Heart right ventricle (tissue), 16 donors: ENCODE measurements around the gene ZNF600. TPM values are rescaled to one million over a fixed set of nuclear protein-coding genes. Genes with fewer than 3 reads are reported as not detected.
"Not testable (repeated sequence)": the region's sequence is repeated elsewhere in the genome, so short reads cannot be mapped to it uniquely, and the experiment has no call there.

ENCODE experiments used
- ATAC-seq, 8 donors: fragments of 200-7000 bp; cut with Tn5 transposase; one replicate each; pipeline ENCODE4 v1.9.1; 2020; ENCODE audit warnings: mild to moderate bottlenecking in 8 of 8, moderate library complexity in 8 of 8, moderate number of reproducible peaks in 1 of 8
- DNase-seq, 2 donors: peaks; one replicate each; pipeline ENCODE4 v3.0.0-alpha.2; 2020
- H3K27ac ChIP-seq, 10 donors: fragments of 200-600 bp; sonication (generic) in 2 of 10; one replicate each; pipeline versions ENCODE4 v1.5.0 to v1.8.0; 2020 to 2022; ENCODE audit warnings: mild to moderate bottlenecking in 3 of 10
- H3K27me3 ChIP-seq, 7 donors: fragments of 200-600 bp; one replicate each; pipeline ENCODE4 v1.8.0; 2021 to 2022; ENCODE audit warnings: mild to moderate bottlenecking in 2 of 7
- H3K36me3 ChIP-seq, 9 donors: fragments of 200-600 bp; sonication (generic) in 1 of 9; one replicate each; pipeline versions ENCODE4 v1.5.0 to v1.8.0; 2020 to 2022; ENCODE audit warnings: mild to moderate bottlenecking in 2 of 9
- H3K4me1 ChIP-seq, 9 donors: fragments of 200-600 bp; sonication (generic) in 1 of 9; one replicate each; pipeline versions ENCODE4 v1.5.0 to v1.8.0; 2020 to 2022; ENCODE audit warnings: mild to moderate bottlenecking in 4 of 9
- H3K4me3 ChIP-seq, 10 donors: fragments of 200-600 bp; sonication (generic) in 2 of 10; one replicate each; pipeline versions ENCODE4 v1.5.0 to v1.8.0; 2020 to 2022; ENCODE audit warnings: mild to moderate bottlenecking in 7 of 10, moderate library complexity in 2 of 10
- H3K9me3 ChIP-seq, 11 donors: fragments of 200-600 bp in 10 of 11; sonication (generic) in 2 of 11; one replicate each; pipeline versions ENCODE4 v1.5.0 to v1.8.0; 2013 to 2022; ENCODE audit warnings: mild to moderate bottlenecking in 2 of 11, control low read depth in 1 of 11, moderate library complexity in 1 of 11
- WGBS, 2 donors: extraction: QIAGEN DNeasy Blood & Tissue Kit; methylation state at CpG; one replicate each; pipeline ENCODE4 v1.1.7; 2013; ENCODE audit warnings: inconsistent platforms in 1 of 2; 5-methylcytosine and 5-hydroxymethylcytosine counted together
- intact Hi-C, 10 donors: fragments of 100-400 bp; cut with DNase I; formaldehyde crosslinking; loops; one replicate each; pipeline versions ENCODE4 v1.11.1 to v1.14.2; 2022
- polyA plus RNA-seq, 2 donors: library from polyadenylated mRNA; stranded (reverse); fragments of 200-250 nt; gene quantifications; one replicate each; pipeline ENCODE4 v1.2.3, GENCODE V29; 2013
- total RNA-seq, 10 donors: library from RNA; stranded (reverse); fragmentation: NEBNext Ultra II Directional in 3 of 10; extraction: Animal tissue kit (Norgen Biotek cat#: 25700) in 3 of 10; gene quantifications; one replicate each; pipeline versions ENCODE4 v1.2.1 to v1.2.4, GENCODE V29; 2021 to 2023
- TF ChIP-seq, protein P1 (sequence below), 9 donors: fragments of 200-600 bp; sonication (generic) in 2 of 9; IDR thresholded peaks; one replicate each; pipeline versions ENCODE4 v1.5.0 to v1.8.0; 2021 to 2022; ENCODE audit warnings: antibody characterized with exemption in 9 of 9, mild to moderate bottlenecking in 5 of 9, moderate library complexity in 1 of 9
- donor health status: Arrhythmogenic right ventricular cardiomyopathy.
- donor health status: ischemic (EF 13 %, LVEDD 7.1; RV severe dilation, severe dysfunction).
- donor health status: healthy with polysubstance abuse.
- donor health status: DM: no; HTN: yes; CAD: no.
- donor health status: DM: no; HTN: no; CAD: no.
- donor health status: ischemic (EF 25% LVEDD 6.9; RV normal size, moderate dysfunction).
- donor health status: ischemic (EF 25% LVEDD 5.7; RV mildly dilated, moderate dysfunction).
- donor health status: healthy.
- donor health status: DM: yes; HTN: yes; CAD: no.
- donor health status: Ischemic cardiomyopathy.
- donor health status: ischemic (EF 35%, LVEDD 5.7; RV mildly dilated, moderate dysfunction).
- donor health status: nonischemic (EF 11% LVEDD 7.7; RV severe dilation, severe dysfunction).
- donor health status: DM: yes; HTN: yes; CAD: no.
- donor health status: PGD.
- donor health status: ischemic (EF 29% LVEDD 5.4; RV normal size, mild dysfunction).
- donor health status: nonischemic (EF 23%, LVEDD 6.1; RV moderate dilation, normal function).

The ZNF600 gene
- total and polyA plus RNA-seq, 12 donors: 1.5 to 6.9 (median 2.5) TPM

DNA sequence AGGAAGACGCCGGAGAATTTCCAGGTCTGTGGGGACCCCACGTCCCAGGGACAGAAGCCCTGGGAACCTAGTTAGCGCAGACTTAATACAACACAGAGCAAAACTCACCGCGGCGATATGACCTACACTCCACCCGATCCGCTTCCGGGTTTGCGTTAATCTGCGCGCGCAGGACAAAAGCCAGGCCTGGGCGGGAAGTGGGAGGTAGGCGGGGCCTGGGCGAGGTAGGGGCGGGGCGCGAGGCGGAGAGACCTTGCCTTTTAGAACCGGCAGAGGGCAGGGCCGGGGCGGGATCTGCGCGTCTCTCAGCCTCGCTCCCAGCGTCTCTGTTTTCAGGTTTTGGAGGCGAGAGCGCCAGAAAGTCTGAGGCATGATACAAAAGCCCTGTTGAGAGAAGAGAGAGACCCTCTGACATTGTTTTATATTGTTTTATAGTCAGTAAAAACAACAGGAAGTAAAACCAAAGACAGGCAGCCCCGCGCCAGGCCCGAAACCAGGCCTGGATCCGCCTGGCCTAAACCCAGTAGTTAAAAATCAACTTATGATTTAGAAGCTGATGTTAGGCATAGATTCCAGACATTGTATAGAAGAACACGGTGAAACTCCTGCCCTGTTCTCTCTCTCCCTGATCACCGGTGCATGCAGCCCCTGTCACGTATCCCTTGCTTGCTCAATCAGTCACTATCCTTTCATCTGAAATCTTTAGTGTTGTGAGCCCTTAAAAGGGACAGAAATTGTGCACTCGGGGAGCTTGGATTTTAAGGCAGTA, 51.5 kb downstream of the ZNF600 start, which contains the start of gene ZNF611:
Gene ZNF611 (minus strand): TSS at position 152 of the 769 bp plus-strand sequence. CDS start 19,150 bp downstream, outside the sequence.
- no peaks in the 10 kb centered on the region for H3K9me3 ChIP-seq
- no peaks in the 10 kb centered on the region for H3K27me3 ChIP-seq
- DNase-seq (peak; percentile 98 to 99), ATAC-seq (peak; percentile 98 to 100 (median 99))
- peaks cover 0 to 11% (median 0%) of the 10 kb centered on the region in 9 donors for H3K36me3 ChIP-seq
- H3K27ac ChIP-seq: peak within 1 kb of the TSS; percentile 68 to 97 (median 92)
- peak within 1 kb of the TSS; percentile 64 to 92 (median 81) for H3K4me3 ChIP-seq
- TF ChIP-seq, protein P1, sequence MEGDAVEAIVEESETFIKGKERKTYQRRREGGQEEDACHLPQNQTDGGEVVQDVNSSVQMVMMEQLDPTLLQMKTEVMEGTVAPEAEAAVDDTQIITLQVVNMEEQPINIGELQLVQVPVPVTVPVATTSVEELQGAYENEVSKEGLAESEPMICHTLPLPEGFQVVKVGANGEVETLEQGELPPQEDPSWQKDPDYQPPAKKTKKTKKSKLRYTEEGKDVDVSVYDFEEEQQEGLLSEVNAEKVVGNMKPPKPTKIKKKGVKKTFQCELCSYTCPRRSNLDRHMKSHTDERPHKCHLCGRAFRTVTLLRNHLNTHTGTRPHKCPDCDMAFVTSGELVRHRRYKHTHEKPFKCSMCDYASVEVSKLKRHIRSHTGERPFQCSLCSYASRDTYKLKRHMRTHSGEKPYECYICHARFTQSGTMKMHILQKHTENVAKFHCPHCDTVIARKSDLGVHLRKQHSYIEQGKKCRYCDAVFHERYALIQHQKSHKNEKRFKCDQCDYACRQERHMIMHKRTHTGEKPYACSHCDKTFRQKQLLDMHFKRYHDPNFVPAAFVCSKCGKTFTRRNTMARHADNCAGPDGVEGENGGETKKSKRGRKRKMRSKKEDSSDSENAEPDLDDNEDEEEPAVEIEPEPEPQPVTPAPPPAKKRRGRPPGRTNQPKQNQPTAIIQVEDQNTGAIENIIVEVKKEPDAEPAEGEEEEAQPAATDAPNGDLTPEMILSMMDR (IDR thresholded peaks at IDR 0.05): peak; percentile 48 to 86 (median 74)
- WGBS, 2 donors: 9 to 10% methylated on average over 38 of the region's 38 CpGs
- peaks cover 0 to 28% (median 13%) of the 10 kb centered on the region in 9 donors for H3K4me1 ChIP-seq
- intact Hi-C loops: loop anchor here in 3 of 10 donors (1.0 to 10.0 kb wide), 3 partner anchors 44 to 208 kb away; partner anchors contain the start of genes ZNF808 (in 1 of the 3) and ZNF83 (in 1 of the 3)

DNA sequence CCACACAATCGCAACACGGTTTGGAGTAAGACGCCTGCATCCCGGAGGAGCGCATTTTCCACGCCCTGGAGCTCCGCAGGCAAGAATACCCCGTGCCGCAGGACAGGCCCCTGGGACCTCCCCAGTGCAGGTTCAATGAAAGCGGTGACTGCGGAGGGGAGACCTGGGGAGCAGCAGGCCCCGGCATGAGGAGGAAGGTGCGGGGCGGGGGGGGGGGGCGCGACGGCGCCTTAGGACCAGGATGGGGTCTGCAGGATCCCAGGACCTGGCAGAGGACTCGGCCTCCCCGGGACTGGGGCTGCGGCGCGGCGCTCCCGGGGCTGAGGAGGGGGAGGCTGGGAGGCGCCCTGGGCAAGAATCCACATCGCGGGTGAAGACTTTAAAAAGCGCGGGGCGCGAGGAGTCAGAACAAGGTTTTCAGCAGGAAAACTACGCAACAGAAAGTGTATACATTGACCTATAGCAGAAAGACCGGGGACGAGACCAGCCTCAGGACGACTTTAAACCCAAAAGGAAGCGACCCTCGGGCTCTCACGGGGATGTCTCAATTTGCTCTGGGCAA, 52.2 kb downstream of the ZNF600 start:
- TF ChIP-seq, protein P1 (IDR thresholded peaks at IDR 0.05): no peak
- Histone ChIP-seq H3K27me3 (no peaks in the 10 kb centered on the region), H3K4me1 (peaks cover 0 to 28% (median 13%) of the 10 kb centered on the region in 9 donors), H3K9me3 (no peaks in the 10 kb centered on the region), H3K4me3 (peak overlapping the region; percentile 64 to 92 (median 81)), H3K27ac (peak overlapping the region; percentile 47 to 97 (median 92)), H3K36me3 (peaks cover 0 to 18% (median 0%) of the 10 kb centered on the region in 9 donors)
- peak in 7 of 8 donors; percentile 7 to 53 (median 40) for ATAC-seq
- 0 to 1% methylated on average over 39 of the region's 39 CpGs for WGBS, 2 donors
- peak in 1 of 2 donors; percentile 26 for DNase-seq
- intact Hi-C loops: loop anchor here in 2 of 10 donors (2.0 to 10.0 kb wide), 2 partner anchors 44 to 100 kb away; partner anchors contain the start of gene ZNF83 (in 1 of the 2)

DNA sequence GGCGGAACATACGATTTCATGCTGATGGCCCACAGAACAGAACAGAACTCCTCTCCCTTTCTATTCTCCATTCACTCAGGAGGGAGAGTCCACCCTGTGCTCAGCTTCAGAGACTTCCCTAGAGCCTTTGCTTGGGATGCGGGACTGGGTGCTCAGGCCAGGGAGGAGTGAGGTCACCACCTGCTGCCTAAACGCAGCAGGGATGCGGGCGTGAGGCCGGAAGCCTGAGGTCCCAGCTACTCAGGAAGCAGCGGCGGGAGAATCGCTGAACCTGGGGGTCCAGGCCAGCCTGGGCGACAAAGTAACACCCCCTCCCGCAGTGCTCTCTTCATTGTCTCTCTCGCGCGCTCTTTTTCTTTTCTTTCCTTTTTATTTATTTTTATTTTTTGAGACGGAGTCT, 60.5 kb downstream of the ZNF600 start:
- H3K4me1 ChIP-seq, H3K27ac ChIP-seq, intact Hi-C loops, DNase-seq, H3K4me3 ChIP-seq, ATAC-seq, H3K9me3 ChIP-seq, H3K27me3 ChIP-seq: not testable (repeated sequence)
- 96 to 97% methylated on average over 16 of the region's 16 CpGs for WGBS, 2 donors
- H3K36me3 ChIP-seq: peaks cover 0 to 78% (median 16%) of the 10 kb centered on the region in 9 donors

DNA sequence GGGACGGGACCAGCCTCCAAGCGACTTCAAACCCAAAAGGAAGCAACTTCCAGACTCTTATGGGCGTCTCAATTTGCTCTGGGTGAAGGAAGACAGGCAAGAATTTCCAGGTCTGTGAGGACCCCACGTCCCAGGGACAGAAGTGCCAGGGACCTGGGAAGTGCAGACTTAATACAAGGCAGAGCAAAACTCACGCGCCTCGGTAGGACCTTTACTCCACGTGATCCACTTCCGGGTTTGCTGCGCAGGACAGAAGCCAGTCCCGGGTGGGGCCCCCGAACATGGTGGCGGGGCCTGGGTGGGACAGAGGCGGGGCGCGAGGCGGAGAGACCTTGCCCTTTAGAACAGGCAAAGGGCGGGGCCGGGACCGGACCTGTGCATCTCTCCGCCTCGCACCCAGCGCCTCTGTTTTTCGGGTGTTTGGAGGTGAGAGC, 61.0 kb downstream of the ZNF600 start:
- Histone ChIP-seq H3K4me1 (no peaks in the 10 kb centered on the region), H3K4me3 (no peak overlapping the region), H3K9me3 (no peaks in the 10 kb centered on the region), H3K27ac (no peak overlapping the region), H3K36me3 (peaks cover 0 to 76% (median 16%) of the 10 kb centered on the region in 9 donors), H3K27me3 (no peaks in the 10 kb centered on the region)
- intact Hi-C loops: no loop called here
- 94 to 95% methylated on average over 24 of the region's 24 CpGs for WGBS, 2 donors
- DNase-seq (no peak), ATAC-seq (no peak)
- TF ChIP-seq, protein P1 (IDR thresholded peaks at IDR 0.05): no peak
